LNCAP (cell line): Measurements from ENCODE around the gene UBAP1.

Source experiments
- CTCF ChIP-seq: fragments of 450-650 bp; IDR thresholded peaks from 2 replicates; pipeline ENCODE4 v1.5.1; 2017; ENCODE audit warnings: mild to moderate bottlenecking

Gene UBAP1

GRCh38 chr9:34247782-34248181 is 68.9 kb downstream of the UBAP1 start:
- TF ChIP-seq CTCF, result peak; percentile 31; the same call in 1 of the 2 replicates

GRCh38 chr9:34249274-34249673 is 70.4 kb downstream of the UBAP1 start:
- TF ChIP-seq CTCF, result no peak

- TF ChIP-seq CTCF, result no peak
Measured at GRCh38 chr9:34250721-34251120, 71.9 kb downstream of the UBAP1 start.

GRCh38 chr9:34252016-34252415 is 73.2 kb downstream of the UBAP1 start:
- no peak for TF ChIP-seq CTCF

- peak; percentile 98 for TF ChIP-seq CTCF
Measured at GRCh38 chr9:34252670-34253459, 74.0 kb downstream of the UBAP1 start.

GRCh38 chr9:34253460-34253837 is 74.6 kb downstream of the UBAP1 start:
- TF ChIP-seq CTCF, result no peak

GRCh38 chr9:34254141-34254913 is 75.5 kb downstream of the UBAP1 start:
- no peak for TF ChIP-seq CTCF
